ENCODE measurements around the gene SLC30A7. TPM values are rescaled to one million over a fixed set of nuclear protein-coding genes. Genes with fewer than 3 reads are reported as not detected.

Gene SLC30A7
- total and polyA plus RNA-seq, 2 of the 13 experiments (the other 11 are each of a cell fraction or from before 2014, with no cell fraction given) = 8.3 to 40.8 TPM

- TF ChIP-seq ZSCAN5A (CRISPR knock-in tag; IDR thresholded peaks at IDR 0.05; ENCODE audit: borderline replicate concordance) = no peak; the same call in 1 of the 2 replicates
- no peak for TF ChIP-seq GRHL1 (CRISPR knock-in tag; conservative IDR thresholded peaks at IDR 0.05)
- no peak for TF ChIP-seq ZNF749 (CRISPR knock-in tag; IDR thresholded peaks at IDR 0.05; ENCODE audit: borderline replicate concordance)
- peak; percentile 52; the same call in 1 of the 2 replicates for TF ChIP-seq BRF2 (CRISPR knock-in tag; IDR thresholded peaks at IDR 0.05)
- no peak for TF ChIP-seq RAD51 (IDR thresholded peaks at IDR 0.05; ENCODE audit: borderline replicate concordance)
- TF ChIP-seq GATAD1 (CRISPR knock-in tag; IDR thresholded peaks at IDR 0.05) = peak; percentile 94
- TF ChIP-seq NCOA5 (CRISPR knock-in tag; IDR thresholded peaks at IDR 0.05) = no peak
- peak; percentile 81 for TF ChIP-seq ZNF607 (CRISPR knock-in tag; IDR thresholded peaks at IDR 0.05; ENCODE audit: borderline replicate concordance)
- TF ChIP-seq PREB (CRISPR knock-in tag; IDR thresholded peaks at IDR 0.05) = no peak
- TF ChIP-seq EED (CRISPR knock-in tag; IDR thresholded peaks at IDR 0.05) = no peak; the same call in 1 of the 2 replicates
- no peak for TF ChIP-seq NR1H2 (CRISPR knock-in tag; IDR thresholded peaks at IDR 0.05; ENCODE audit: borderline replicate concordance, low read depth)
- peak in 1 of 2 experiments; percentile 49; a peak in 2 of 4 replicates for TF ChIP-seq EP300 (IDR thresholded peaks at IDR 0.05; ENCODE audit: low read depth in 2 of 2, low read length in 2 of 2)
- TF ChIP-seq EP300 (CRISPR knock-in tag; IDR thresholded peaks at IDR 0.05; ENCODE audit: borderline replicate concordance) = no peak
- peak; percentile 73; the same call in 1 of the 2 replicates for TF ChIP-seq ZSCAN9 (CRISPR knock-in tag; IDR thresholded peaks at IDR 0.05; ENCODE audit: borderline replicate concordance)
- TF ChIP-seq ZBTB8A (CRISPR knock-in tag; IDR thresholded peaks at IDR 0.05; ENCODE audit: borderline replicate concordance, low read depth) = no peak
- no peak for TF ChIP-seq ZNF562 (CRISPR knock-in tag; IDR thresholded peaks at IDR 0.05; ENCODE audit: borderline replicate concordance)
- TF ChIP-seq WIZ (CRISPR knock-in tag; IDR thresholded peaks at IDR 0.05) = no peak
- no peak for TF ChIP-seq MAFF (IDR thresholded peaks at IDR 0.05; ENCODE audit: low read depth, low read length)
- TF ChIP-seq ZFYVE20 (CRISPR knock-in tag; IDR thresholded peaks at IDR 0.05; ENCODE audit: borderline replicate concordance, low read depth) = no peak
- TF ChIP-seq PITX1 (CRISPR knock-in tag; IDR thresholded peaks at IDR 0.05) = peak; percentile 67
- TF ChIP-seq ZNF839 (CRISPR knock-in tag; IDR thresholded peaks at IDR 0.05; ENCODE audit: borderline replicate concordance) = no peak
- TF ChIP-seq TARDBP (CRISPR knock-in tag; IDR thresholded peaks at IDR 0.05) = peak; percentile 65; the same call in 1 of the 2 replicates
- no peak for TF ChIP-seq MATR3 (CRISPR knock-in tag; IDR thresholded peaks at IDR 0.05)
- peak; percentile 96 for TF ChIP-seq KDM2A (CRISPR knock-in tag; IDR thresholded peaks at IDR 0.05; ENCODE audit: borderline replicate concordance, low read depth)
- TF ChIP-seq KLF12 (CRISPR knock-in tag; IDR thresholded peaks at IDR 0.05; ENCODE audit: borderline replicate concordance) = no peak
Observed at GRCh38 chr1:101025657-101026429, 130.0 kb downstream of the SLC30A7 start, which contains the start of gene DPH5 (continued).
